Stimulated activated naive CD4-positive, alpha-beta T cell treated with Interleukin-2 at 50 U/mL for 16 hours (primary cell): Measurements from ENCODE around the gene FAM9B.
"Not testable (repeated sequence)": the region's sequence is repeated elsewhere in the genome, so short reads cannot be mapped to it uniquely, and the experiment has no call there.

Source experiments
- DNase-seq: peaks from one replicate; lab custom pipeline; 2025; lab: John Stamatoyannopoulos, UW

Gene FAM9B

GRCh38 chrX:9033989-9034388, at the start of gene FAM9B:
Gene FAM9B, minus strand, starts transcription at chrX:9034127. Its CDS starts 1,141 bp downstream, at chrX:9032986.
- DNase-seq: no peak

GRCh38 chrX:9081271-9081670, 47.3 kb upstream of the FAM9B start:
- no peak for DNase-seq

GRCh38 chrX:9074326-9074725, 40.4 kb upstream of the FAM9B start:
- DNase-seq: no peak

- DNase-seq: no peak
Observed at GRCh38 chrX:9072281-9072680, 38.4 kb upstream of the FAM9B start.

- DNase-seq: no peak
Observed at GRCh38 chrX:9071031-9071650, 37.2 kb upstream of the FAM9B start.

GRCh38 chrX:9069573-9069972, 35.6 kb upstream of the FAM9B start:
- no peak for DNase-seq

- DNase-seq: no peak
Observed at GRCh38 chrX:9064694-9065093, 30.8 kb upstream of the FAM9B start.

- no peak for DNase-seq
Observed at GRCh38 chrX:9062641-9063040, 28.7 kb upstream of the FAM9B start.

GRCh38 chrX:9055354-9055753, 21.4 kb upstream of the FAM9B start:
- no peak for DNase-seq

- DNase-seq: no peak
Observed at GRCh38 chrX:9052081-9052480, 18.2 kb upstream of the FAM9B start.

- DNase-seq: no peak
Observed at GRCh38 chrX:9050331-9050730, 16.4 kb upstream of the FAM9B start.

GRCh38 chrX:9048801-9049200, 14.9 kb upstream of the FAM9B start:
- no peak for DNase-seq

GRCh38 chrX:9038244-9038643, 4.3 kb upstream of the FAM9B start:
- DNase-seq: no peak

- DNase-seq: no peak
Observed at GRCh38 chrX:9037296-9037695, 3.4 kb upstream of the FAM9B start.

GRCh38 chrX:9033586-9033985, 341 bp downstream of the FAM9B start:
- DNase-seq: no peak

GRCh38 chrX:9033179-9033578, 748 bp downstream of the FAM9B start:
- DNase-seq: no peak

- no peak for DNase-seq
Observed at GRCh38 chrX:9023293-9023692, 10.6 kb downstream of the FAM9B start.

- DNase-seq: no peak
Observed at GRCh38 chrX:9019151-9019550, 14.8 kb downstream of the FAM9B start.

GRCh38 chrX:9018332-9018731, 15.6 kb downstream of the FAM9B start:
- DNase-seq: not testable (repeated sequence)

GRCh38 chrX:9003041-9003440, 30.9 kb downstream of the FAM9B start:
- no peak for DNase-seq

- peak; percentile 3 for DNase-seq
Observed at GRCh38 chrX:8988446-8988845, 45.5 kb downstream of the FAM9B start.

- peak; percentile 2 for DNase-seq
Observed at GRCh38 chrX:8987672-8988250, 46.2 kb downstream of the FAM9B start.

GRCh38 chrX:8984231-8984630, 49.7 kb downstream of the FAM9B start:
- no peak for DNase-seq

GRCh38 chrX:8981723-8982122, 52.2 kb downstream of the FAM9B start:
- DNase-seq: no peak
